Pancreas (tissue), 10 donors: ENCODE measurements around the gene MTPN. TPM values are rescaled to one million over a fixed set of nuclear protein-coding genes. Genes with fewer than 3 reads are reported as not detected.

ENCODE experiments used
- ATAC-seq, 4 donors: fragments of 200-7000 bp; cut with Tn5 transposase; one replicate each; pipeline versions ENCODE4 v1.8.0 to v1.9.1; 2020; ENCODE audit warnings: mild to moderate bottlenecking in 4 of 4, moderate library complexity in 4 of 4
- DNase-seq, 6 donors: peaks; one replicate each; pipeline ENCODE4 v3.0.0-alpha.2; 2020
- FAIRE-seq: peaks from 2 replicates; lab custom pipeline; 2012; peaks lifted over from hg19 to GRCh38; lab: Jason Lieb, UNC
- H3K27ac ChIP-seq, 4 donors: fragments of 200-600 bp; sonication (generic); 1 replicate in 3 of 4; 2 replicates in 1 of 4; pipeline versions ENCODE4 v1.5.0 to v1.8.0; 2020
- H3K27me3 ChIP-seq, 4 donors: fragments of 200-600 bp; one replicate each; pipeline ENCODE4 v1.8.0; 2021
- H3K36me3 ChIP-seq, 3 donors: fragments of 200-600 bp; sonication (generic) in 1 of 3; one replicate each; pipeline versions ENCODE4 v1.5.0 to v1.8.0; 2020 to 2021
- H3K4me1 ChIP-seq, 3 donors: fragments of 200-600 bp; one replicate each; pipeline ENCODE4 v1.8.0; 2021
- H3K4me3 ChIP-seq, 4 donors: fragments of 200-600 bp; sonication (generic) in 2 of 4; one replicate each; pipeline versions ENCODE4 v1.5.0 to v1.8.0; 2020 to 2021
- H3K9me3 ChIP-seq, 4 donors: fragments of 200-600 bp; one replicate each; pipeline ENCODE4 v1.8.0; 2021
- CTCF ChIP-seq, 4 donors: fragments of 200-600 bp; sonication (generic) in 3 of 4; IDR thresholded peaks; one replicate each; pipeline versions ENCODE4 v1.5.0 to v1.8.0; 2021; ENCODE audit warnings: antibody characterized with exemption in 4 of 4
- WGBS, 2 donors: extraction: QIAGEN DNeasy Blood & Tissue Kit; methylation state at CpG; one replicate each; pipeline ENCODE4 v1.1.7; 2013; 5-methylcytosine and 5-hydroxymethylcytosine counted together
- intact Hi-C, 3 donors: fragments of 100-400 bp; cut with DNase I; formaldehyde crosslinking; loops; one replicate each; pipeline versions ENCODE4 v1.11.1 to v1.14.2; 2022
- polyA plus RNA-seq, 2 donors: library from polyadenylated mRNA; stranded (reverse); fragments of 200-250 nt; gene quantifications; one replicate each; pipeline ENCODE4 v1.2.3, GENCODE V29; 2013
- total RNA-seq, 6 donors: library from RNA; stranded (reverse); fragmentation: NEBNext Ultra II Directional in 4 of 6; extraction: Animal tissue kit (Norgen Biotek cat#: 25700) in 4 of 6; gene quantifications; one replicate each; pipeline versions ENCODE4 v1.2.1 to v1.2.4, GENCODE V29; 2021 to 2023
- donor health status: healthy with polysubstance abuse.
- donor health status: DM: no; HTN: no; CAD: no; lungs with moderate emphysema.
- donor health status: DM: no; HTN: no; CAD: no.
- donor health status: control.
- donor health status: control.
- donor health status: Bipolar disorder and iron deficiency.
- donor health status: DM: yes; HTN: yes; CAD: no.
- donor health status: DM: no; HTN: no; CAD: no.
- donor health status: DM: no; HTN: no; CAD: no.
- donor health status: DM: yes; HTN: yes; CAD: no.

The MTPN gene
- total and polyA plus RNA-seq, 8 donors: 10.8 to 45.1 (median 21.6) TPM

GRCh38 chr7:135904282-135904681 is 72.9 kb downstream of the MTPN start:
- no peaks in the 10 kb centered on the region for H3K9me3 ChIP-seq
- no peak overlapping the region for H3K4me3 ChIP-seq
- 80 to 87% methylated on average over 3 of the region's 3 CpGs for WGBS, 2 donors
- intact Hi-C loops: no loop called here
- DNase-seq: no peak
- H3K27ac ChIP-seq: no peak overlapping the region
- H3K27me3 ChIP-seq: no peaks in the 10 kb centered on the region
- TF ChIP-seq CTCF (IDR thresholded peaks at IDR 0.05): no peak
- H3K36me3 ChIP-seq: no peaks in the 10 kb centered on the region
- H3K4me1 ChIP-seq: no peaks in the 10 kb centered on the region
- no peak for FAIRE-seq
- ATAC-seq: no peak

- H3K4me3 ChIP-seq: no peak overlapping the region
- intact Hi-C loops: no loop called here
- no peaks in the 10 kb centered on the region for H3K9me3 ChIP-seq
- 90 to 92% methylated on average over 6 of the region's 6 CpGs for WGBS, 2 donors
- H3K36me3 ChIP-seq: no peaks in the 10 kb centered on the region
- ATAC-seq (peak in 2 of 4 donors; percentile 52 to 77), DNase-seq (no peak), FAIRE-seq (no peak)
- no peaks in the 10 kb centered on the region for H3K4me1 ChIP-seq
- H3K27ac ChIP-seq: no peak overlapping the region
- no peaks in the 10 kb centered on the region for H3K27me3 ChIP-seq
- no peak for TF ChIP-seq CTCF (IDR thresholded peaks at IDR 0.05)
Observed at GRCh38 chr7:135901585-135902540, 75.3 kb downstream of the MTPN start.

- Histone ChIP-seq H3K27me3 (no peaks in the 10 kb centered on the region), H3K4me1 (no peaks in the 10 kb centered on the region), H3K9me3 (no peaks in the 10 kb centered on the region), H3K27ac (no peak overlapping the region), H3K4me3 (no peak overlapping the region), H3K36me3 (no peaks in the 10 kb centered on the region)
- FAIRE-seq: no peak
- intact Hi-C loops: no loop called here
- WGBS, 2 donors: 80% methylated on average over 5 of the region's 5 CpGs
- no peak for ATAC-seq
- no peak for TF ChIP-seq CTCF (IDR thresholded peaks at IDR 0.05)
- no peak for DNase-seq
Observed at GRCh38 chr7:135900065-135900546, 77.1 kb downstream of the MTPN start.

GRCh38 chr7:135899458-135900064 is 77.6 kb downstream of the MTPN start:
- FAIRE-seq (no peak), DNase-seq (no peak), ATAC-seq (no peak)
- TF ChIP-seq CTCF (IDR thresholded peaks at IDR 0.05): no peak
- 65 to 78% methylated on average over 6 of the region's 6 CpGs for WGBS, 2 donors
- H3K4me1 ChIP-seq: no peaks in the 10 kb centered on the region
- H3K36me3 ChIP-seq: no peaks in the 10 kb centered on the region
- H3K4me3 ChIP-seq: no peak overlapping the region
- H3K9me3 ChIP-seq: no peaks in the 10 kb centered on the region
- intact Hi-C loops: no loop called here
- H3K27me3 ChIP-seq: no peaks in the 10 kb centered on the region
- H3K27ac ChIP-seq: no peak overlapping the region
